Measurements from ENCODE around the gene GSG1L. TPM values are rescaled to one million over a fixed set of nuclear protein-coding genes. Genes with fewer than 3 reads are reported as not detected.

Gene GSG1L
- total and polyA plus RNA-seq, 9 of the 15 experiments (the other 6 are each of a cell fraction or from before 2014, with no cell fraction given), result not detected

DNA sequence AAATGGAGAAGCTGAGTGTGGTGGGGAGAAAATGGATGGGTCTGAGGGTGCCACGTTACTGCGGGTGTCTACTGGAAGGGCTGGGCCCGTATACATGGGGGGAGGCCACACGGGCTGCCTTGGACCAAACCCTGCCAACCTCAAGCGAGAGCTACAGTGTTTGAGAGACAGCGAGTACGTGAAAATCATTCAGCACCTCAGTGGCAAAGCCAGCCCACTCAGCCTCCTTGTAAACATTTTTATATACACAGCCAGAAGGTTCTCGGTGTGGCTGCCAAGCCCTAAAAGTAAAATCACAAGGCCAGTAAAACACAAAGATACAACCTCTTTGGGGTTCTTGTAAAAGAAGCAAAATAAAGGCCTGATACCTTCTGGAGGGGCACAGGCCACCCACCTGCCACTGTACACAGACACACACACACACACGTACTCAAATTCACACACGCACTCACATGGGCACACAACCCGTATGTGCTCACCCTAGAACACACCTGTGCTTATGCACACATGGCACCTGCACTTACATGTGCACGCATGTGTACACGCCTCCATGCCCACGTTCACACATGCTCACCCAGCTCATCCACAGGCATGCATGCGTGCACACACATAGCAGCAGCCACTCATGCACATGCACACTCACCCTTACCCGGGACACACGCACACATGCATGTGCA, 102.8 kb downstream of the GSG1L start:
- Histone ChIP-seq H3K27me3 (ENCODE audit: control insufficient read depth in 2 of 2, insufficient read depth in 2 of 2, low read length in 2 of 2) (peaks cover 0 to 39% of the 10 kb centered on the region in 2 experiments; a peak in 2 of 5 replicates), H3K27ac (ENCODE audit: extremely low read depth, low read depth, low read length) (no peak overlapping the region), H3K36me3 (ENCODE audit: control insufficient read depth, insufficient read depth, low read length) (no peaks in the 10 kb centered on the region), H3K79me2 (ENCODE audit: control insufficient read depth, insufficient read depth, low read length) (no peaks in the 10 kb centered on the region), H3K4me3 (no peak overlapping the region), H3K9ac (ENCODE audit: insufficient read depth in 1 of 2, low read depth in 2 of 2, low read length in 2 of 2) (no peak overlapping the region), H3K4me1 (replicated peaks in 1 of 2; ENCODE audit: control insufficient read depth in 2 of 2, insufficient read depth in 2 of 2, low read length in 2 of 2) (no peaks in the 10 kb centered on the region; a peak in 1 of 5 replicates), H3K4me2 (ENCODE audit: insufficient read depth, low read length) (no peak overlapping the region), H2AFZ (ENCODE audit: low read depth, low read length) (no peak overlapping the region), H4K20me1 (replicated peaks; ENCODE audit: control insufficient read depth, insufficient read depth, low read length) (no peaks in the 10 kb centered on the region), H3K9me1 (ENCODE audit: control insufficient read depth, insufficient read depth, low read length) (no peaks in the 10 kb centered on the region), H3K9me3 (replicated peaks; ENCODE audit: control insufficient read depth, insufficient read depth, low read depth, low read length) (no peaks in the 10 kb centered on the region)
- intact Hi-C loops (cut with micrococcal nuclease), result no loop called here
- ChIA-PET CTCF (ENCODE audit: low intra/inter-chr PET ratio) (no interaction called here), POLR2A (interaction anchor here (1.0 kb wide), 1 partner anchor 12 kb away, joined by 4 read pairs; no protein-coding TSS in a partner anchor)
- FAIRE-seq (no peak), DNase-seq (ENCODE audit: extremely low read depth in 1 of 4, low spot score in 3 of 4) (no peak), ATAC-seq (no peak)
- TF ChIP-seq BRCA1 (IDR thresholded peaks at IDR 0.05) (no peak), BRCA1 (CRISPR knock-in tag; IDR thresholded peaks at IDR 0.05) (no peak), ZNF224 (CRISPR knock-in tag; IDR thresholded peaks at IDR 0.05) (no peak), ZNF655 (CRISPR knock-in tag; IDR thresholded peaks at IDR 0.05) (no peak), ZNF785 (CRISPR knock-in tag; IDR thresholded peaks at IDR 0.05) (no peak), TEAD1 (CRISPR knock-in tag; IDR thresholded peaks at IDR 0.05) (no peak), ZNF583 (CRISPR knock-in tag; IDR thresholded peaks at IDR 0.05) (no peak), POLR2A (conservative IDR thresholded peaks at IDR 0.05) (no peak), ZNF551 (CRISPR knock-in tag; IDR thresholded peaks at IDR 0.05) (no peak), NFIX (CRISPR knock-in tag; IDR thresholded peaks at IDR 0.05; ENCODE audit: low read depth) (no peak), ZNF75A (CRISPR knock-in tag; IDR thresholded peaks at IDR 0.05) (no peak), RBM25 (IDR thresholded peaks at IDR 0.05; ENCODE audit: low read depth, low read length, severe bottlenecking) (no peak), ETV6 (IDR thresholded peaks at IDR 0.05; ENCODE audit: borderline replicate concordance in 1 of 2, low read depth in 2 of 2, low read length in 1 of 2) (no peak), ETV6 (CRISPR knock-in tag; IDR thresholded peaks at IDR 0.05; ENCODE audit: borderline replicate concordance) (no peak), SMAD4 (CRISPR knock-in tag; conservative IDR thresholded peaks at IDR 0.05) (no peak), RUNX1 (IDR thresholded peaks at IDR 0.05; ENCODE audit: low read depth) (no peak), SIN3B (IDR thresholded peaks at IDR 0.05; ENCODE audit: low read depth) (no peak), TEAD2 (tag; IDR thresholded peaks at IDR 0.05) (no peak), SRSF1 (IDR thresholded peaks at IDR 0.05; ENCODE audit: low read depth, low read length) (no peak), ZNF780A (CRISPR knock-in tag; IDR thresholded peaks at IDR 0.05) (no peak)
- TF ChIP-seq, protein P1, sequence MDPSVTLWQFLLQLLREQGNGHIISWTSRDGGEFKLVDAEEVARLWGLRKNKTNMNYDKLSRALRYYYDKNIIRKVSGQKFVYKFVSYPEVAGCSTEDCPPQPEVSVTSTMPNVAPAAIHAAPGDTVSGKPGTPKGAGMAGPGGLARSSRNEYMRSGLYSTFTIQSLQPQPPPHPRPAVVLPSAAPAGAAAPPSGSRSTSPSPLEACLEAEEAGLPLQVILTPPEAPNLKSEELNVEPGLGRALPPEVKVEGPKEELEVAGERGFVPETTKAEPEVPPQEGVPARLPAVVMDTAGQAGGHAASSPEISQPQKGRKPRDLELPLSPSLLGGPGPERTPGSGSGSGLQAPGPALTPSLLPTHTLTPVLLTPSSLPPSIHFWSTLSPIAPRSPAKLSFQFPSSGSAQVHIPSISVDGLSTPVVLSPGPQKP (CRISPR knock-in tag; IDR thresholded peaks at IDR 0.05), result no peak
- TF ChIP-seq, protein P2, sequence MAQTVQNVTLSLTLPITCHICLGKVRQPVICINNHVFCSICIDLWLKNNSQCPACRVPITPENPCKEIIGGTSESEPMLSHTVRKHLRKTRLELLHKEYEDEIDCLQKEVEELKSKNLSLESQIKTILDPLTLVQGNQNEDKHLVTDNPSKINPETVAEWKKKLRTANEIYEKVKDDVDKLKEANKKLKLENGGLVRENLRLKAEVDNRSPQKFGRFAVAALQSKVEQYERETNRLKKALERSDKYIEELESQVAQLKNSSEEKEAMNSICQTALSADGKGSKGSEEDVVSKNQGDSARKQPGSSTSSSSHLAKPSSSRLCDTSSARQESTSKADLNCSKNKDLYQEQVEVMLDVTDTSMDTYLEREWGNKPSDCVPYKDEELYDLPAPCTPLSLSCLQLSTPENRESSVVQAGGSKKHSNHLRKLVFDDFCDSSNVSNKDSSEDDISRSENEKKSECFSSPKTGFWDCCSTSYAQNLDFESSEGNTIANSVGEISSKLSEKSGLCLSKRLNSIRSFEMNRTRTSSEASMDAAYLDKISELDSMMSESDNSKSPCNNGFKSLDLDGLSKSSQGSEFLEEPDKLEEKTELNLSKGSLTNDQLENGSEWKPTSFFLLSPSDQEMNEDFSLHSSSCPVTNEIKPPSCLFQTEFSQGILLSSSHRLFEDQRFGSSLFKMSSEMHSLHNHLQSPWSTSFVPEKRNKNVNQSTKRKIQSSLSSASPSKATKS (CRISPR knock-in tag; IDR thresholded peaks at IDR 0.05), result no peak
- in situ Hi-C loops (cut with MboI), result no loop called here
- BruUV-seq (replicated peaks), result no TSS peak
- WGBS (ENCODE audit: insufficient coverage, low coverage, missing lambda C conversion rate), result 2% methylated on average over 16 of the region's 17 CpGs

All from K562 (cell line).